HepG2 (cell line): Measurements from ENCODE around the gene RPS6KA2. TPM values are rescaled to one million over a fixed set of nuclear protein-coding genes. Genes with fewer than 3 reads are reported as not detected.

Source experiments
- ATAC-seq: fragments of 200-7000 bp; cut with Tn5 transposase; 3 replicates; pipeline ENCODE4 v1.9.1; 2020; ENCODE audit warnings: mild to moderate bottlenecking, moderate library complexity
- BruUV-seq: library from RNA; stranded (reverse); fragments of 400-500 nt; replicated peaks from 2 replicates; lab custom pipeline; 2021; lab: Mats Ljungman, UMichigan
- CTCF ChIA-PET: fragments of 300-600 bp; formaldehyde crosslinking; extraction: SDS; loops from one replicate; lab custom pipeline; 2021; ENCODE audit warnings: low total read pairs, inconsistent platforms, low intra/inter-chr PET ratio; lab: Yijun Ruan, JAX
- POLR2A ChIA-PET: fragments of 350-600 bp; sonication (Branson Sonifier 250); formaldehyde crosslinking; loops from one replicate; lab custom pipeline; 2020; ENCODE audit warnings: antibody characterized with exemption, inconsistent platforms; lab: Yijun Ruan, JAX
- DNase-seq: peaks from one replicate; pipeline ENCODE4 v3.0.0-alpha.2; 2015; ENCODE audit warnings: low spot score
- FAIRE-seq: peaks from 3 replicates; lab custom pipeline; 2011; peaks lifted over from hg19 to GRCh38; lab: Jason Lieb, UNC
- H2AFZ ChIP-seq: one replicate; pipeline ENCODE4 v1.6.1; 2011; ENCODE audit warnings: low read length, inconsistent platforms
- H3K27ac ChIP-seq: fragments of 300-600 bp; 3 replicates; pipeline ENCODE4 v1.8.0; 2011; ENCODE audit warnings: mixed run types, mild to moderate bottlenecking, mixed read lengths, low read length, inconsistent platforms; ENCODE audit not compliant: insufficient read depth; ENCODE audit errors: extremely low read length
- H3K27me3 ChIP-seq, 2 experiments: fragments of 200-600 bp in 1 of 2; 2 replicates in 1 of 2; 3 replicates in 1 of 2; pipeline versions ENCODE4 v1.6.0 to v1.8.0; 2011; ENCODE audit warnings: low read length in 2 of 2, mild to moderate bottlenecking in 2 of 2, moderate library complexity in 2 of 2, inconsistent platforms in 1 of 2; ENCODE audit not compliant: insufficient read depth in 2 of 2, control insufficient read depth in 1 of 2
- H3K36me3 ChIP-seq, 2 experiments: fragments of 200-600 bp in 1 of 2; replicated peaks in 1 of 2; 2 replicates in 1 of 2; 3 replicates in 1 of 2; pipeline versions ENCODE4 v1.5.1 to v1.8.0; 2011; ENCODE audit warnings: low read length in 2 of 2, inconsistent platforms in 1 of 2; ENCODE audit not compliant: insufficient read depth in 2 of 2, control insufficient read depth in 1 of 2
- H3K4me1 ChIP-seq: 2 replicates; pipeline ENCODE4 v1.5.1; 2012; ENCODE audit warnings: low read length, inconsistent platforms; ENCODE audit not compliant: insufficient read depth
- H3K4me2 ChIP-seq: 2 replicates; pipeline ENCODE4 v1.6.0; 2011; ENCODE audit warnings: low read depth, low read length, inconsistent platforms
- H3K4me3 ChIP-seq, 3 experiments: fragments of 200-600 bp in 1 of 3; sonication (generic), shearing (Covaris generic) in 1 of 3; replicated peaks in 1 of 3; 2 replicates each; pipeline ENCODE4 v1.5.1; 2011 to 2016; ENCODE audit warnings: low read length in 3 of 3, inconsistent platforms in 2 of 3, low read depth in 2 of 3, mild to moderate bottlenecking in 2 of 3, control low read depth in 1 of 3, mixed read lengths in 1 of 3; ENCODE audit not compliant: insufficient read depth in 1 of 3
- H3K79me2 ChIP-seq: one replicate; pipeline ENCODE4 v1.6.1; 2011; ENCODE audit warnings: low read length, inconsistent platforms; ENCODE audit not compliant: insufficient read depth
- H3K9ac ChIP-seq: 2 replicates; pipeline ENCODE4 v1.6.0; 2011; ENCODE audit warnings: mild to moderate bottlenecking, low read depth, low read length, inconsistent platforms; ENCODE audit not compliant: insufficient read depth
- H3K9me3 ChIP-seq: 2 replicates; pipeline ENCODE4 v1.5.1; 2012; ENCODE audit warnings: mild to moderate bottlenecking, low read length
- H4K20me1 ChIP-seq: 2 replicates; pipeline ENCODE4 v1.6.0; 2011; ENCODE audit warnings: inconsistent platforms, mild to moderate bottlenecking, low read length, moderate library complexity; ENCODE audit not compliant: insufficient read depth
- BCL6 ChIP-seq: IDR thresholded peaks from 2 replicates; pipeline ENCODE4 v1.6.1; 2016; ENCODE audit warnings: missing genetic modification reagents, missing compliant biosample characterization
- HHEX ChIP-seq: IDR thresholded peaks from 2 replicates; pipeline ENCODE4 v1.6.1; 2016; ENCODE audit warnings: control low read depth
- STAG1 ChIP-seq: sonication (generic); formaldehyde crosslinking; IDR thresholded peaks from 2 replicates; pipeline ENCODE4 v1.4.0; 2020; ENCODE audit warnings: missing genetic modification reagents
- ZNF234 ChIP-seq: sonication (generic); formaldehyde crosslinking; conservative IDR thresholded peaks from 2 replicates; pipeline ENCODE4 v1.5.1; 2020; ENCODE audit warnings: mild to moderate bottlenecking, missing genetic modification reagents
- ZNF432 ChIP-seq: sonication (generic); formaldehyde crosslinking; IDR thresholded peaks from 2 replicates; pipeline ENCODE4 v1.5.0; 2020; ENCODE audit warnings: missing genetic modification reagents, mild to moderate bottlenecking, borderline replicate concordance
- ZNF749 ChIP-seq: sonication (generic); formaldehyde crosslinking; IDR thresholded peaks from 2 replicates; pipeline ENCODE4 v1.8.0; 2022; ENCODE audit warnings: mild to moderate bottlenecking, missing genetic modification reagents, moderate library complexity, borderline replicate concordance
- WGBS: methylation state at CpG from one replicate; pipeline ENCODE4 v1.1.6; 2017; ENCODE audit warnings: low lambda C conversion rate; 5-methylcytosine and 5-hydroxymethylcytosine counted together
- in situ Hi-C: cut with HindIII; loops from 2 replicates; pipeline ENCODE4 v1.10.0; 2017; ENCODE audit warnings: low pct_unique_long_range_greater_than_20kb; ENCODE audit not compliant: extremely low pct_ligation_motif_present
- intact Hi-C: fragments of 100-400 bp; cut with micrococcal nuclease; formaldehyde crosslinking; loops from one replicate; pipeline ENCODE4 v1.10.0; 2022; ENCODE audit not compliant: unreplicated experiment
- polyA plus RNA-seq, 8 experiments: library from polyadenylated mRNA; depleted of rRNA in 3 of 8; stranded (reverse) in 7 of 8; unstranded in 1 of 8; fragments of >200 nt; fragmentation: Illumina TruSeq in 4 of 8; extraction: Trizol in 4 of 8; gene quantifications; 2 replicates each; pipeline versions ENCODE4 v1.2.1 to v1.2.3, GENCODE V29; 2011 to 2016; ENCODE audit warnings: low read depth in 4 of 8, missing spikeins in 1 of 8, mixed read lengths in 1 of 8; ENCODE audit not compliant: insufficient read depth in 1 of 8
- total RNA-seq, 5 experiments: library from RNA; depleted of rRNA; stranded (reverse); fragments of >200 nt; fragmentation: Illumina TruSeq; extraction: Trizol; gene quantifications; 2 replicates each; pipeline ENCODE4 v1.2.3, GENCODE V29; 2016; ENCODE audit warnings: low read depth in 1 of 5
- TF ChIP-seq, protein P1 (sequence below): sonication (generic); formaldehyde crosslinking; IDR thresholded peaks from 2 replicates; pipeline ENCODE4 v1.5.0; 2020; ENCODE audit warnings: mild to moderate bottlenecking, missing genetic modification reagents, moderate library complexity

The RPS6KA2 gene
- total and polyA plus RNA-seq, 2 of the 13 experiments (the other 11 are each of a cell fraction or from before 2014, with no cell fraction given) = 0.22 to 0.38 TPM

DNA sequence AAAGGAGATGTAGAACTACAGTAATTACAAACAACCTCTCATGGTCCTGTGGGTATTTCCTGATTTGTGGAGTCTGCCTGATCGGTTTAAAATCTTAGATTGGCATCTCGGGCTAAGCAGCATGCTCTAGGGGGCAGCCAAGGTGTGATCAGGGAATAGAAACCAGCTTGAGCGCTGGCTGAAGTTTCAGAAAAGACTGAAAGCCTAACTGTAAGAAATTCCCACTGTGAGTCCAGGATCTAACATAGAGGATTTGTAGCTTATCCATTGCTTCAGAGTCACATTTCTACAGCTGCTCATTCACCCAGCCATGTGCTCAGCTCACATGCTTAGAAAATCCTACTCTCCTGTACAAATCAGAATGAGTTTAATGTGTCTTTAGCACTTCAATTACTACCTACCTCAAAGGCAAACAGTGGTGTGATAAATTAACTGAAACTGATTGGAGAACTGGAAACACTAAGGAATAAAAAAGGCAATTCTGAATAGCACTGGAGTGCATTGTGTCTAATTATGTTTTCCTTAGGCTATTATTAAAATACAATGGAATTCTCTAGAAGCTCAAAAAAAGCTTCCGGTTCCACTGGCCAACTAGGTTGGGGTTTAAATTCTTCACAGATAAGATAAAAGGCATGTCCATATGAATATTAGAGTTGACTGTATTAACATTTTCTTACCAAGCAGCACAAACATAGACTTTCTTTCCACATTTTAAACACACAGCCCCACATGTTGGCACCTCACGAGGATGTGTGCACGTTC is 170.5 kb downstream of the RPS6KA2 start:
- no peaks in the 10 kb centered on the region for H3K4me1 ChIP-seq
- H3K9ac ChIP-seq = no peak overlapping the region
- ATAC-seq (peak; percentile 60), FAIRE-seq (peak; percentile 63), DNase-seq (no peak)
- POLR2A ChIA-PET = no interaction called here
- peaks cover 5 to 53% of the 10 kb centered on the region in 2 experiments; a peak in 4 of 5 replicates for H3K27me3 ChIP-seq
- H3K27ac ChIP-seq = no peak overlapping the region
- H4K20me1 ChIP-seq = no peaks in the 10 kb centered on the region
- H3K4me3 ChIP-seq = no peak overlapping the region
- no peak overlapping the region for H2AFZ ChIP-seq
- no peaks in the 10 kb centered on the region for H3K36me3 ChIP-seq
- intact Hi-C loops = no loop called here
- WGBS = 23% methylated on average over 6 of the region's 6 CpGs
- CTCF ChIA-PET = no interaction called here
- no peak overlapping the region for H3K4me2 ChIP-seq
- no peak for TF ChIP-seq ZNF234 (CRISPR knock-in tag)
- peak; percentile 34; the same call in 1 of the 2 replicates for TF ChIP-seq STAG1 (CRISPR knock-in tag)
- no peak for TF ChIP-seq ZNF749 (CRISPR knock-in tag)
- TF ChIP-seq HHEX (CRISPR knock-in tag) = no peak
- no peak for TF ChIP-seq ZNF432 (CRISPR knock-in tag)
- no peak for TF ChIP-seq BCL6 (CRISPR knock-in tag)
- TF ChIP-seq, protein P1, sequence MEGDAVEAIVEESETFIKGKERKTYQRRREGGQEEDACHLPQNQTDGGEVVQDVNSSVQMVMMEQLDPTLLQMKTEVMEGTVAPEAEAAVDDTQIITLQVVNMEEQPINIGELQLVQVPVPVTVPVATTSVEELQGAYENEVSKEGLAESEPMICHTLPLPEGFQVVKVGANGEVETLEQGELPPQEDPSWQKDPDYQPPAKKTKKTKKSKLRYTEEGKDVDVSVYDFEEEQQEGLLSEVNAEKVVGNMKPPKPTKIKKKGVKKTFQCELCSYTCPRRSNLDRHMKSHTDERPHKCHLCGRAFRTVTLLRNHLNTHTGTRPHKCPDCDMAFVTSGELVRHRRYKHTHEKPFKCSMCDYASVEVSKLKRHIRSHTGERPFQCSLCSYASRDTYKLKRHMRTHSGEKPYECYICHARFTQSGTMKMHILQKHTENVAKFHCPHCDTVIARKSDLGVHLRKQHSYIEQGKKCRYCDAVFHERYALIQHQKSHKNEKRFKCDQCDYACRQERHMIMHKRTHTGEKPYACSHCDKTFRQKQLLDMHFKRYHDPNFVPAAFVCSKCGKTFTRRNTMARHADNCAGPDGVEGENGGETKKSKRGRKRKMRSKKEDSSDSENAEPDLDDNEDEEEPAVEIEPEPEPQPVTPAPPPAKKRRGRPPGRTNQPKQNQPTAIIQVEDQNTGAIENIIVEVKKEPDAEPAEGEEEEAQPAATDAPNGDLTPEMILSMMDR (CRISPR knock-in tag) = peak; percentile 29; the same call in 1 of the 2 replicates
- BruUV-seq = no TSS peak
- H3K9me3 ChIP-seq = no peaks in the 10 kb centered on the region
- in situ Hi-C loops = no loop called here
- no peaks in the 10 kb centered on the region for H3K79me2 ChIP-seq
